Lower leg skin (tissue), 4 donors: ENCODE results near the gene TMEM184A. TPM values are rescaled to one million over a fixed set of nuclear protein-coding genes. Genes with fewer than 3 reads are reported as not detected.

Experiments used
- DNase-seq, 2 donors: peaks; one replicate each; pipeline ENCODE4 v3.0.0-alpha.2; 2019; ENCODE audit warnings: low spot score in 2 of 2
- H3K4me3 ChIP-seq: fragments of 200-600 bp; sonication (generic); 2 replicates; pipeline ENCODE4 v1.5.1; 2017; ENCODE audit warnings: mild to moderate bottlenecking, low read depth; ENCODE audit not compliant: poor library complexity, severe bottlenecking
- POLR2A ChIP-seq, 2 donors: fragments of 450-650 bp; IDR thresholded peaks; one replicate each; pipeline ENCODE4 v1.6.1; 2016 to 2017; ENCODE audit warnings: antibody characterized with exemption in 2 of 2, mild to moderate bottlenecking in 1 of 2, moderate library complexity in 1 of 2
- WGBS, 2 donors: methylation state at CpG; one replicate each; pipeline ENCODE4 v1.1.5; 2018; 5-methylcytosine and 5-hydroxymethylcytosine counted together
- intact Hi-C: fragments of 100-400 bp; cut with DNase I; formaldehyde crosslinking; loops from one replicate; pipeline ENCODE4 v1.15.0; 2023; ENCODE audit warnings: low total_unique reads
- total RNA-seq, 4 donors: library from RNA; depleted of rRNA; stranded (reverse); fragments of >200 nt; gene quantifications; one replicate each; pipeline ENCODE4 v1.1.0, GENCODE V29; 2016
- TF ChIP-seq, protein P1 (sequence below), 3 donors: fragments of 450-650 bp; IDR thresholded peaks; one replicate each; pipeline ENCODE4 v1.5.1; 2016; ENCODE audit warnings: antibody characterized with exemption in 3 of 3, mild to moderate bottlenecking in 3 of 3, moderate library complexity in 2 of 3

The TMEM184A gene
- total RNA-seq, 4 donors from 2014 or later, result 70.5 to 177 (median 119) TPM

DNA sequence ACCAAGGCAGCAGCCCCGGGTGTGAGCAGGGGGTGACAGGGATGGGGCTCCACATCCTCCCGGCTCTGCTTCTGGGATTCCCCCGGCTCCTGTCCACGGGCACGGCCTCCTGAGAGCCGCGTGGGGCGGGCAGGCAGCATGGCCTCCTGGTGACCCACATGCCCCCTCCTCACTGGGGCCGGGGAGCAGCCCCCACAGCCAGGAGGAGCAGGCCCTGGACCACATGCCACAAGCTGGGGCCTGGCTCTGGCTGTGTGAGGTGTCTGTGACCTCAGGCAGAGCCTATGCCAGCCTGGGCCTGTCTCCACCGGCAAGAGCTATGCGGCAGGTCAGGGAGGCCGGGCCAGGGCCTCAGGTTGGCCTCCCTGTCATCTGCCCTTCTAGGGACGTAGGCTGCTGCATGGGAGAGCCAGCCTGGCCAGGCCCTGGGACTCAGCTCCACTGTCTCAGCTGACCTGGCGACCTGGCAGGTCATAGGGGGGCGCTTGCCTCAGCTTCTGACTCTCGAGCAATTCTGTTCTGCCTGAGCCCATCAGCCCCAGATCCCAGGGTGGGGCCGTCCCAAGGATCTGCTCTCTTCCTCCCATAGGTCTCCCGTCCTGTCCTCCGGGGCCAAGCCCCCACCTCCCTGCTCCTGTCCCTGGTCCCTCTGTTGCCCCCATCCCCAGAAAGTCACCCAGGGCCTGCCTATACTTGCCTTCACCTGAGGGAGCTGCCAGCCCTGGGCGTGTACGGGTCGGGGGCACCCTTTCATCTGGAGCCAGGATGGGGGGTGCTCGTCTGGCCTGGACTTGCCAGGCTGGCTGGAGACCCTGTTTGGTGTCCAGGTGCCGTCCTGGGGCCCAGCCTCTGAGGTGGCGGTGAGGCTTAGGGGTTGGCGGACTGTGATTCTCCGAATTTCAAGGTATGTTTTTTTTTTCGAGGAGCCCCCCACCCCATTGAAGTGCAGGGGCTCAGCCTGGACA is 3.9 kb upstream of the TMEM184A start:
- intact Hi-C loops, result no loop called here
- no peak overlapping the region for H3K4me3 ChIP-seq
- TF ChIP-seq POLR2A (IDR thresholded peaks at IDR 0.05), result no peak
- TF ChIP-seq, protein P1, sequence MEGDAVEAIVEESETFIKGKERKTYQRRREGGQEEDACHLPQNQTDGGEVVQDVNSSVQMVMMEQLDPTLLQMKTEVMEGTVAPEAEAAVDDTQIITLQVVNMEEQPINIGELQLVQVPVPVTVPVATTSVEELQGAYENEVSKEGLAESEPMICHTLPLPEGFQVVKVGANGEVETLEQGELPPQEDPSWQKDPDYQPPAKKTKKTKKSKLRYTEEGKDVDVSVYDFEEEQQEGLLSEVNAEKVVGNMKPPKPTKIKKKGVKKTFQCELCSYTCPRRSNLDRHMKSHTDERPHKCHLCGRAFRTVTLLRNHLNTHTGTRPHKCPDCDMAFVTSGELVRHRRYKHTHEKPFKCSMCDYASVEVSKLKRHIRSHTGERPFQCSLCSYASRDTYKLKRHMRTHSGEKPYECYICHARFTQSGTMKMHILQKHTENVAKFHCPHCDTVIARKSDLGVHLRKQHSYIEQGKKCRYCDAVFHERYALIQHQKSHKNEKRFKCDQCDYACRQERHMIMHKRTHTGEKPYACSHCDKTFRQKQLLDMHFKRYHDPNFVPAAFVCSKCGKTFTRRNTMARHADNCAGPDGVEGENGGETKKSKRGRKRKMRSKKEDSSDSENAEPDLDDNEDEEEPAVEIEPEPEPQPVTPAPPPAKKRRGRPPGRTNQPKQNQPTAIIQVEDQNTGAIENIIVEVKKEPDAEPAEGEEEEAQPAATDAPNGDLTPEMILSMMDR (IDR thresholded peaks at IDR 0.05), result no peak
- WGBS, 2 donors, result 48 to 51% methylated on average over 20 to 26 of the region's 28 CpGs
- peak in 1 of 2 donors; percentile 87 for DNase-seq

DNA sequence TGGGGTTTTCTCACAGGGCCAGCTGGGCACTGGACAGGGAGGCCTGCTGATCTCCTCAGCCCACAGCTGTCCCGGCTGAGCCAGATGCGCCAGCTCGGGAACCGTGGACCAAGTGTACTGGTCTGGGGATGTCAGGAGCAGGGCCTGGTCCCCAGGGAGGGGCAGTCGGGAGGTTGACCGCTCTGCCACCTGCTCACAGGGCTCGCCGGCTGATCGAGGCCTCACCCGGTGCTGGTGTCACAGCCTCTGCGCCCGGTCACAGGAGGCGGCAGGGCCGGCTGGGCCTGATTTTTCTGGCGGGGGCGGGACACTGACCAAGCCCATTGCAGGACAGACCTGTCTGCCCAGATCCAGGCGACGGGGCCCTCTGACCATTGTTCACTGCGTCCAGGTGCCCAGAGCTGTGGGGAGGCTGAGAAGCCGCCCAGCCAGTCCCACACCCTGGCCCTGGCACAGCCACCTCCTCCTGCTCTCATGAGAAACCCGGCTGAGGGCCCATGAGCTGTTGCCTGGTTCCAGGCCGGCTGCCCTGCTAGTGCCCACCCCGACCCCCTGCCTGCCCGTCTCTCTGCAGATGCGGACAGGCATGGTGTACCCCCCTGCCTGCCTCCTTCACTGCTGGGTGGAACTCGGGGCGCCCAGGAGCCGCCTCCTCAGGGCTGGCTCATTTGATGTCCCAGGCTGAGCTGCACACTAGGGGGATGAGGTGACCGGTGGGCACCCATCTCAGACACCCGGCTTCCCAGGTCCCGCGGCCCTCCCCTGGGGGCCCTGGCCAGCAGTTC is 3.0 kb upstream of the TMEM184A start:
- WGBS, 2 donors, result 67 to 70% methylated on average over 12 to 29 of the region's 32 CpGs
- TF ChIP-seq, protein P1 (IDR thresholded peaks at IDR 0.05), result no peak
- no peak for TF ChIP-seq POLR2A (IDR thresholded peaks at IDR 0.05)
- intact Hi-C loops, result no loop called here
- H3K4me3 ChIP-seq, result no peak overlapping the region
- DNase-seq, result peak in 1 of 2 donors; percentile 86

- intact Hi-C loops, result no loop called here
- WGBS, 2 donors, result 66 to 70% methylated on average over 18 to 19 of the region's 24 CpGs
These were observed 2.3 kb upstream of the TMEM184A start for GRCh38 chr7:1558181-1558811.

DNA sequence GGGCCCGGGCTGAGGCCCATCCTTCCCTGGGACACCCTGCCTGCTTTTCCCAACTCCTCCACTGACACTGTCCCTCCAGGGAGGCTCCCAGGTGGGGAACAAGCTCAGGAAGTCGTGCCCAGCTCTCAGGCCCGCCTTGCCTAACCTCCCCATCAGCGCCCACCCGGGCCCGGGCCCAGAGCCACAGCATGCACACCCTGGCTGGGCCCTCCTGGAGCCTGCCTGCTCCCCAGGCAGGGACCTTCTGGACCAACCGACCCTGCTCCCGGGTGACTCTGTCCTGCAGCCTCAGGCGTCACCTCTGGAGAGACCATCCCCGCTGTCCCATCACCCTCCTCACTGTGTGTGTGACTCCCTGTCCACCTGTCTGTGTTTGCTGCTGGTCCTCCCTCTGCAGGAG is 1.8 kb upstream of the TMEM184A start:
- no peak overlapping the region for H3K4me3 ChIP-seq
- intact Hi-C loops, result no loop called here

More at GRCh38 chr7:1558181-1558811, 2.3 kb upstream of the TMEM184A start:
- no peak overlapping the region for H3K4me3 ChIP-seq
- no peak for TF ChIP-seq POLR2A (IDR thresholded peaks at IDR 0.05)
- TF ChIP-seq, protein P1 (IDR thresholded peaks at IDR 0.05), result no peak
- no peak for DNase-seq

GRCh38 chr7:1557006-1557405 is 1.0 kb upstream of the TMEM184A start:
- no peak for DNase-seq
- TF ChIP-seq, protein P1 (IDR thresholded peaks at IDR 0.05), result no peak
- no peak for TF ChIP-seq POLR2A (IDR thresholded peaks at IDR 0.05)
- intact Hi-C loops, result no loop called here
- WGBS, 2 donors, result 95 to 98% methylated on average over 7 of the region's 7 CpGs
- no peak overlapping the region for H3K4me3 ChIP-seq

More for the DNA sequence above, 1.8 kb upstream of the TMEM184A start:
- no peak for TF ChIP-seq POLR2A (IDR thresholded peaks at IDR 0.05)
- TF ChIP-seq, protein P1 (IDR thresholded peaks at IDR 0.05), result no peak
- WGBS, 2 donors, result 90 to 91% methylated on average over 10 of the region's 10 CpGs
- DNase-seq, result no peak
